Renal cortical epithelial cell (primary cell): Measurements from ENCODE around the gene ANO10. TPM values are rescaled to one million over a fixed set of nuclear protein-coding genes. Genes with fewer than 3 reads are reported as not detected.
A peak's percentile ranks its signal among the peaks of the same experiment; 100 is the strongest.
"Not testable (repeated sequence)": the region's sequence is repeated elsewhere in the genome, so short reads cannot be mapped to it uniquely, and the experiment has no call there.

Source experiments
- DNase-seq: peaks from one replicate; pipeline ENCODE4 v3.0.0-alpha.2; 2011; ENCODE audit warnings: low read depth
- total RNA-seq: library from RNA; depleted of rRNA; stranded (reverse); fragments of >200 nt; gene quantifications from 2 replicates; pipeline ENCODE4 v1.2.3, GENCODE V29; 2014

The ANO10 gene, protein sequence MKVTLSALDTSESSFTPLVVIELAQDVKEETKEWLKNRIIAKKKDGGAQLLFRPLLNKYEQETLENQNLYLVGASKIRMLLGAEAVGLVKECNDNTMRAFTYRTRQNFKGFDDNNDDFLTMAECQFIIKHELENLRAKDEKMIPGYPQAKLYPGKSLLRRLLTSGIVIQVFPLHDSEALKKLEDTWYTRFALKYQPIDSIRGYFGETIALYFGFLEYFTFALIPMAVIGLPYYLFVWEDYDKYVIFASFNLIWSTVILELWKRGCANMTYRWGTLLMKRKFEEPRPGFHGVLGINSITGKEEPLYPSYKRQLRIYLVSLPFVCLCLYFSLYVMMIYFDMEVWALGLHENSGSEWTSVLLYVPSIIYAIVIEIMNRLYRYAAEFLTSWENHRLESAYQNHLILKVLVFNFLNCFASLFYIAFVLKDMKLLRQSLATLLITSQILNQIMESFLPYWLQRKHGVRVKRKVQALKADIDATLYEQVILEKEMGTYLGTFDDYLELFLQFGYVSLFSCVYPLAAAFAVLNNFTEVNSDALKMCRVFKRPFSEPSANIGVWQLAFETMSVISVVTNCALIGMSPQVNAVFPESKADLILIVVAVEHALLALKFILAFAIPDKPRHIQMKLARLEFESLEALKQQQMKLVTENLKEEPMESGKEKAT
- total RNA-seq = 51.6 and 78.2 TPM in 2 replicates

DNA sequence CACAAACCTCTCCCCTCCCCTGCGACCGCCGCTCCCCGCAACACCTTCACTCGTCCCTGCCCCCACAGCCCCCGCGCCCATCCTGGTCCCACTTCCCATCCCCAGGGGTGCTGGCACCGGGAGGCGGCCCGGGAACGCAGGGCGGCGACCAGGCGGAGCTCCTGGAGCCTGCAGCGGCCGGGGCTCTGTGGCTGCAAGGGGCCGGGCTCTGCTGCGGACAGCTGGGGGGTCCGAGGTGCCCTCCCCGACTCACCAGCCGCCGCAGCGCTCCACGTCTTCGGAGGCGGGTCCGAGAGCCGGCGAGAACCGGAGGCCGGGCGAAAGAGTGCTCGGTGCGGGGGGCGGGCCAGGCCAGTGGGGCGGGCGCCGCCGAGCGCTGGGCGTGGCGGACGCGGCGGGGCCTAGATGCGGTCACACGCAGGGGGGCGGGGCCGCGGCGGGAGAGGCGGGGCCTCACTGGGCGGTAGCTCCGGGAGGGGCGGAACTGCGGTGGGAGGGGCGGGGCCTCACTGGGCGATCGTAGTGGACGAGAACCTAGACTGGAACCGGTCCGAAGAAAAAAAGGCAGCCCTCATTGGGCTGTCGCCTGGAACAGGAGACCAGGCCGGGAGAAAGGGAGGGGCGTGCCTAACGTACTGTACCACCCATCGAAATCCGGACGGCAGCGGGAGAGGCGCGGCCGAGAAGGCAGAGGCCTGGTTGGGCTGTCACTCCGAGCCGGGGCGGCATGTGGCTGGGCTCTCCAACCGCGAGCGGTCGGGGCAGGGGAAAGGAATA lies at the start of gene ANO10:
TSS of gene ANO10 (minus strand) at position 356 of the 777 bp plus-strand sequence. CDS start 16,159 bp downstream, outside the sequence.
- peak; percentile 98 for DNase-seq

DNA sequence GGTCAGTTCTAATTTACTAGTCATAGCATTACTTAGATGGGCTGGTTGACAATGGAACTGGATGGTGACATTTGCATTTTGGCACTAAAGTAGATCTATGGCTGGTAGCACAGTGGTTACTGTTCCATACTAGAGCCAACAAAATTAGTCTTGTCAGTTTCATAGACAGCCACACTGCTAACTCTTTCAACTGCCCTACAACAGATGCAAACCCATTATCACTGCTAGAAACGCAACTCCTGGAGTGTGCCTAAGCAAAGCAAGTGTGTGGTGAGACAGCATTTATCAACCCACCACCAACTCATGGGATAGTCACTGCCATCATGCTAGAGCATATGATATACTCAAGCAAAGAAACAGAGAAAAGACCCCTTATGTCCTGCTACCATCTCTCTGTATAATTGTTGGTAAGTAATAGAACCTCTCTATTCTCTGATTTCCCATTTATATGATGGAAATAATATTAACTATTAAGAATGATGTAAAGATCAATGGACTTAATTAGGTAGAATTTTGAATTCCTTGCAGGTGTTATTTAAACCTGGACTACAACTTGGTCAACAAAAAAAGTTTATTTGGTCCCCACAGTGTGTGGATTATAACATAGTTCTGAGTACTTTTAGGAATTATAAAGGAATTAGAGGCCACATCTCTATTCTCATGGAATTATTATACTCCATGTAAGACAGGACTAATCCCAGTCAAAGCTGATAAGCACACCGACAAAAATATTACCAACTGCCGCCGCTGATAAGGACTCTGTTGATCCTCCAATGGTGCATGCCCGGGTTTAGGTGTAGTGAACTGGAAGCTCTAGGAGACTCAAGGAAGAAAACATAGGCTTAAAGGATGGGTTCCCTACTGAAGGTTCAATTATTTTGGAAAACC lies 49.1 kb upstream of the ANO10 start:
- no peak for DNase-seq

DNA sequence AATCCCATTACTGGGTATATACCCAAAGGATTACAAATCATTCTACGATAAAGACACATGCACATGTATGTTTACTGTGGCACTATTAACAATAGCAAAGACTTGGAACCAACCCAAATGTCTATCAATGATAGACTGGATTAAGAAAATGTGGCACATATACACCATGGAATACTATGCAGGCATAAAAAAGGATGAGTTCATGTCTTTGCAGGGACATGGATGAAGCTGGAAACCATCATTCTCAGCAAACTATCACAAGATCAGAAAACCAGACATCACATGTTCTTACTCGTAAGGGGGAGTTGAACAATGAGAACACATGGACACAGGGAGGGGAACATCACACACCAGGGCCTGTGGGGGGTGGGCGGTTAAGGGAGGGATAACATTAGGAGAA lies 43.2 kb upstream of the ANO10 start:
- DNase-seq = not testable (repeated sequence)

DNA sequence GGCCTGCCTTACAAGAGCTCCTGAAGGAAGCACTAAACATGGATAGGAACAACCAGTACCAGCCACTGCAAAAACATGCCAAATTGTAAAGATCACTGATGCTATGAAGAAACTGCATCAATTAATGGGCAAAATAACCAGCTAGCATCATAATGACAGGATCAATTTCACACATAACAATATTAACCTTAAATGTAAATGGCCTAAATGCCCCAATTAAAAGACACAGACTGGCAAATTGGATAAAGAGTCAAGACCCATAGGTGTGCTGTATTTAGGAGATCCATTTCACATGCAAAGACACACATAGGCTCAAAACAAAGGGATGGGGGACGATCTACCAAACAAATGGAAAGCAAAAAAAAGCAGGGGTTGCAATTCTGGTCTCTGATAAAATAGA lies 39.6 kb upstream of the ANO10 start:
- DNase-seq = not testable (repeated sequence)

DNA sequence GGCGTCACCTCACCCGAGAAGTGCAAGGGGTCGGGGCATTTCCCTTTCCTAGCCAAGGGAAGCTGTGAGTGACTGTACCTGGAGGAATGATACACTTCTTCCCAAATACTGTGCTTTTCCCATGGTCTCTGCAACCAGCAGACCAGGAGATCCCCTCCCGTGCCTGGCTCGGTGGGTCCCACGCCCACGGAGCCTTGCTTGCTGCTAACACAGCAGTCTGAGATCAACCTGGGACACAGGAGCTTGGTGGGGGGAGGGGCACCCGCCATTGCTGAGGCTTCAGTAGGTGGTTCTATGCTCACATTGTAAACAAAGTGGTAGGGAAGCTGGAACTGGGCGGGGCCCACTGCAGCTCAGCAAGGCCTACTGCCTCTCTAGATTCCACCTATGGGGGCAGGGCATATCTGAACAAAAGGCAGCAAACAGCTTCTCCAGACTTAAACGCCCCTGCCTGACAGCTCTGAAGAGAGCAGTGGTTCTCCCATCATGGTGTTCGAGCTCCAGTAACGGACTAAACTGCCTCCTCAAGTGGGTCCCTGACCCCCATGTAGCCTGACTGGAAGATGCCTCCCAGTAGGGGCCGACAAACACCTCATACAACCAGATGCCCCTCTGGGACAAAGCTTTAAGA lies 37.6 kb upstream of the ANO10 start:
- no peak for DNase-seq

DNA sequence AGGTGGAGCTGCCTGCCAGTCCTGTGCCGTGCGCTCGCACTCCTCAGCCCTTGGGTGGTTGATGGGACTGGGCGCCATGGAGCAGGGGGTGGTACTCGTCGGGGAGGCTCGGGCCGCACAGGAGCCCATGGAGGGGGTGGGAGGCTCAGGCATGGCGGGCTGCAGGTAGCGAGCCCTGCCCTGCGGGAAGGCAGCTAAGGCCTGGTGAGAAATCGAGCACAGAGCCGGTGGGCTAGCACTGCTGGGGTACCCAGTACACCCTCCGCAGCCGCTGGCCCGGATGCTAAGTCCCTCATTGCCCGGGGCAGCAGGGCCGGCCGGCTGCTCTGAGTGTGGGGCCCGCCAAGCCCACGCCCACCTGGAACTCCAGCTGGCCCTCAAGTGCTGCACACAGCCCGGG lies 34.6 kb upstream of the ANO10 start:
- not testable (repeated sequence) for DNase-seq

DNA sequence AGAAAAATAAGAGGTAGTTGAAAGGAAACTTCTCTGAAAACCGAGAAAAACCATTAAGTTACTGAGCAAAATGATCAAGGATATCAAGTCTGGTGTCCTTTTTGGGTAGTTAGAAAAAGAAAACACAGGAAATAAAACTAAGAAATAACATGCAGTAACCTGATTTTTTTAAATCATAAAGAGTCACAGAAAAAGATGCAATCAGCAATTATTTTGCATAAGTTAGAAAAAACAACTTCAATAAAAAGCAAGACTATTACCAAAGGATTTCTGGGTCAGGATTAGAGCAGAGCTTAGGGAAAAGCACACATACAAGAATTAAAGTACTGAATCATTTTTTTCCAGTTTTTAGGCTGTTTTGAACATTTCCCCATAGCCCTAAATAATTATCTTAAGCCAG lies 28.5 kb upstream of the ANO10 start:
- DNase-seq = no peak

DNA sequence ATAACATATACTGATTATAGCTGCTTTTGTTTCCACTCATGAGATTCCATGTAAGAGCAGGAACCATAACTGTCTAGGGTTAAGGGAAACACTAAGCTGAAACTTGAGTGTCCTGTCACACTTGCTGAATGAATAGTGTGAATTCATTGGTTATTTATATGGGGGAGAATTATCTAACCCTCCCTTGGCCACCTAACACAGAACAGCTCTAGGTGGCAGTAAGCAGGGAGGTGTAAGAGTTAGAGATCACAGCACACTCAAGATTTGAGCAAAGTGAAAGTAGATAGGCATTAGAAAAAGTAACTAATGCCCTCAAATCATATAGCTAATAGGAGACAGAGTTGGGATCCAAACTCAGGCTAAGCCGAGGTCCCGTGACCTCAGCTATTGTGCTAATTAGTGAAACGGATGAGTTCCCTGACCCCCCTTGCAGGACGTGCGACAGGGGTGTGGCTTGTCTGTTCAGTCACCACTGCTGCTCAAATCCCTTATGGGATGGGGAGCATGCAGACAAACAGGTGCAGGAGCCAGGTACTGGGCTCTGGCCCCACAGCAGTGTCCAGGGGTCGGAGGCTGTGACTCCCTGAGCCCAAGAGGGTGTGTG lies 27.7 kb upstream of the ANO10 start:
- no peak for DNase-seq

DNA sequence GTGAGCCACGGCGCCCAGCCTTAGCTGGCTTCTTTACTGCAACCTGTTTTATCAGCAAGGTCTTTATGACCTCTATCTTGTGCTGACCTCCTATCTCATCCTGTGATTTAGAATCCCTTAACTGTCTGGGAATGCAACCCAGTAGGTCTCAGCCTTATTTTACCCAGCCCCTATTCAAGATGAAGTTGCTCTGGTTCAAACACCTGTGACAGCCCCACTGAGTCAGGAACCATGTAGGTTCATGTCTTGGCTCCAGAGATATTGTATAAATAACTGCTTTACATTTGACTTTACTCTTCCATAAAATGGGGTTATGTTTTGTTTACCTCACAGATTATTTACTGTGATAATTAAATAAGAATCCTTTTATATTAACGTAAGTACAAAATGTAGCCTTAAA lies 27.1 kb upstream of the ANO10 start:
- DNase-seq = no peak

DNA sequence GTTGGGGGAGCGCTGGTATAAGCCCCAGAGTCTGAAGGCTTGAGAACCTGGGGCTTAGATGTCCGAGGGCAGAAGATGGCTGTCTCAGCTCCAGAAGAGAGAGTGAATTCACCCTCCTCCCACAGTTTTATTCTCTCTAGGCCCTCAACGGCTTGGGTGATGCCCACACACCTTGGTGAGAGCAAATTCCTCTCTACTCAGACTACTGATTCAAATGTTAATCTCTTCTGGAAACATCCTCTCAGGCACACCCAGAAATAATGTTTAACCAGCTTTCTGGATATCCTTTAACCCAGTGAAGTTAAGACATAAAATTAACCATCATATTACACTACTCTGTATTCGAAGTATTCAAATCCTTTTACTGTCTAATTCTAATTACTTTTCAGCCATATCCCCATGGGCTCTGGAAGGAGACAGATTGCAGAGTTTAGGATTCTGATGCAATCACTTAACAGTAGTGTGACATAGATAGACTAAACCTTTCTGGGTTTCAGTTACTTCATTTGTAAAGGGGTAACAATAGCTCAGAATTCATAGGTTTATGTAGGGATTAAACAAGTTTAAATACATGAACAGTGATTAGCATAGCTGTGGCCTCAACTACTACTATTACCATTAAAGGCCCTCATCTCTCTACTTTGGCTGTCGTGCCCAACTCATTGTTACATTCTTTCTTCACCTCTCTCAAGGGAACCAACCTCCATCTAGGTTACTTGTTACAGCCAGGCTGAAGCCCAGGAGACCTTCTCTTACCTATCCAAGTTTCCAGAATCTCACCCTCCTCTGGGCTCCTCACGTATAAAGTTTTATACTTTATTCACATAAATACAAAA lies 25.7 kb upstream of the ANO10 start:
- DNase-seq = peak; percentile 81

DNA sequence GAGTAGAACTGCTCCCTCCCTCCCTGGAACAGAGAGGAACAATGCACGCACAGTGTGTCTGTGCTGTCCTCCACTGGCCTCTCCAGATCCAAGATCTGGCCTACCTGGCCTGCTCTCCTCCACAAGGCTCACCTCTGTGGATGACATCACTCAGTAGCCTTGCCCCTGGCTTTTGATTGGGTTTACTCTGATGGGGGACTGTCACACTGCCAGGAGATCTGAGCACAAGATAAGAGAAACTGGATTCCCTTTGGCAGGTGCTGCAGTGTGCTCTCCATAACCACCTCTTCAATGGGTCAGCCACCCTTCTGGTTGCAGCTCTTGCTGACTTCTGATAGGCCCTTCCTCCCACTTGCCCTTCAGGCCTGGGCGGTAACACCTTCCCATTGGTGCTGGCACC lies 22.6 kb upstream of the ANO10 start:
- DNase-seq = no peak

DNA sequence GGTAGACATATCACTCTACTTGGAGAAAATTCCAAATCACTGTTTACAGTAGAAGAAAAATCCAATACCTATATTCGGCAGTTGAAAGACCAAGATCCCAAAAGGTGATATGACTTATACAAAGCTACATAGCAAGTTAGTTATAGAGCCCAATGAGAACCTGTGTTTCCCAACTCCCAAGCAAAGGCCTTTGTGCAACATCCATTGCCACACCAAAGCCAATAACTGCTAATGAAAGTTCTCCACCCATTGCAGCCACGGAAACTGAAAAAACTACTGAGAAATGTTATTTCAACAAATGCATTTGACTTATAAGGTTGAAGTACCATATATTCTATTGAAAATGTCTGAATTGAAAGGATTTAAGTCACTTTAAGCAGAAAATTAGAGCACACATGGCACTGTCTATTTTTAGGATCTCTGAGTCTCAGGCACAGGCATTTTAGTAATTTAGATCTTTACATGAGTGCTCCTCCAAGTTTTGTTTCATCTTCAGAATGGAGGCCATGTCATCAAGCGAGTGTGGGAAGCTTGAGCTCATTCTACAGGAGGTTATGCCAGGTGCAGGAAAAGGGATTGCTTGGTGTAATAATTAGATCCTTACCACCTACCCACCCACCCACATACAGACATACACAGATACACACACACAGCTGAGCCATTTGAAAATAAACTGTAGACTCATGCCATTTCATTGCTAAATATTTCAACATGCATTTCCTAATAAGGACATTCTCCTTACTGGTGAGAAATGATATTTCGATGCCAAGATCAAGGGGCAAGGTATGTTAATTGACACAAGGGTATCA lies 19.7 kb upstream of the ANO10 start:
- peak; percentile 56 for DNase-seq

DNA sequence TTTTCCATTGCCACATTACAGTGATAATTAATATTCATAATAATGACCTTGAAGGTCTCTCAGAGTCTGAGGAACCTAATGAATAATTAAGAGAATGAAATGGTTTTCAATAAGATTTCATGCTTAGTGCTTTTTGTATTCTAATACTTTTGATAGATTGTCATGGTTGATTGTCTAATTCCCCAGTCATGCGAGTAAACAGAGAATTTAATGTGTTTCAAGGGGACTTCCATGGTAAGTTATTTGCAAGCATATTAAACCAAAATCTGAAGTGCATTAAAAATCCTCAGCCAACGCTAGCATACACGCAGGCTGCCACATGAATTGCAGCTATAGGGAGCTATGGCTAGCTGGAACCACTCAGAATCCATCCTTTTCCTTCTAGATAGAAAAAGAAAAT lies 18.9 kb upstream of the ANO10 start:
- no peak for DNase-seq

DNA sequence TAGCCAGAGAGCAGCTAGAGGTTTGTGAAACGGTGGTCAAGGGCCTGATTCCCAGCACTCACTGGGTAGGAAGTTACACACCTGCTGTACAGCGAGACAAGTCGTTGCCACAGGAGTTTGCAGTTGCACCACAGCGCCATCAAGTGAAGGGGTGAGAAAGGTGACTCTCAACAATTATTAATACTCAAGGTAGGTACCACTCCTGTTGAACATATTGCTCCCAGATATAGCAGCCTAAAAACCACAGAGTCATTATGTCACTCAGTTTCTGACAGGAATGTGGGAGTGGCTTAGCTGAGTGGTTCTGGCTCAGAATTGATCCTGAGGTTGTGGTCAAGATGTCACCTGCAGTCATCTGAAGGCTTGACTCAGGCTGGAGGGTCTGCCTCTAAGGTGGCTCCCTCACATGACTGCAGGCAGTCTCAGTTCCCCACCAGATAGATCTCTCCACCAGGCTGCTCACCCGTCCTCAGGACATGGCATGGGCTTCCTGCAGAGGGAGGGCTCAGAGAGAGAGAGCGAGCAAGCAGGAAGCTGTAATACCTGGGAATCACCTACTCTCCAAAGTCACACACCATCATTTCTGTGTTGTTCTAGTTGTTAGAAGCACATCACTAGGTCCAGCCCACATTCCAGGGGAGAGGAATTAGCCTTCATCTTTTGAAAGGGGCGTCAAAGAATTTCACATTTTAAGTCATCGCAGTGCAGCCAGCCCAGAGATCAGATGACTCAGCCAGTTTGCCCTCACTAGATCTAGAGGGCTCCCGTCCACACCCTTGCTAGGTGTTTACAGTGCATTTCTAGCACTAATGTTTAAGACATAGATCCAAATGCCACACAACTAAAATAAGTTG lies 17.0 kb upstream of the ANO10 start:
- DNase-seq = peak; percentile 84

DNA sequence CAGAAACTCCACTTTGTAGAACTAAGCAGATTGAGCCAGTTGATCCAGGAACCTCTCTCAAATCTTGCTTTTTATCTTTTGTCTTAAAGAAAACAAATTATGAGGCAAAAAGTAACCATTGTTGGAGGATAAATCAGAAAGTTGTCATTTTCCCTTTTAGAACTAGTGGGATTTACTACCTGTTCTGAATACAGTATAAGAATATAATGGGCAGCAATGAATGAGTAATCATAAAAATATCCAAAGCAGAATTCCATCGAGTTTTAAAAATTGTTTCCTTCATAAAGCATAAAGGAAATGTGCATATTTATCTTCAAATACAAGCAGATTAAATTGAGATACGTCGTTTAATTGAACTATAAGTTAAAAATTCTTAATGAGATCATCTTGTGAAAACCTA lies 15.9 kb upstream of the ANO10 start:
- no peak for DNase-seq

DNA sequence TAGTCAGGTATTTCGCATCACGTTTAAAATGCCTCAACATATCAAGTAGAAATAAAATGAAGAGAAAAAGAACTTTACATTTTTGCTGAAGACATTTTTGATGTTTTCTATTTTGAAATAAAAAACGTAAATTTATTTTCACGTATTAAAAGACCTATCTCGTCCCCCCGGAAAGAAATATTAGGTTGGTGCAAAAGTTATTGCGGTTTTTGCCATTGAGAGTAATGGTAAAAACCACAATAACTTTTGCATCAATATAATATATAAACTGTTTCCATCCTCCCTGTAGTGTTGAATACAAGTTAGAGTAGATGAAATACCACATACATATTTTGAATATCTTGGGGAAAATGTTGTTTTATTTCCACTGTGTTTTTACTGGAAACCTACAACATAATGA lies 11.2 kb upstream of the ANO10 start:
- no peak for DNase-seq

DNA sequence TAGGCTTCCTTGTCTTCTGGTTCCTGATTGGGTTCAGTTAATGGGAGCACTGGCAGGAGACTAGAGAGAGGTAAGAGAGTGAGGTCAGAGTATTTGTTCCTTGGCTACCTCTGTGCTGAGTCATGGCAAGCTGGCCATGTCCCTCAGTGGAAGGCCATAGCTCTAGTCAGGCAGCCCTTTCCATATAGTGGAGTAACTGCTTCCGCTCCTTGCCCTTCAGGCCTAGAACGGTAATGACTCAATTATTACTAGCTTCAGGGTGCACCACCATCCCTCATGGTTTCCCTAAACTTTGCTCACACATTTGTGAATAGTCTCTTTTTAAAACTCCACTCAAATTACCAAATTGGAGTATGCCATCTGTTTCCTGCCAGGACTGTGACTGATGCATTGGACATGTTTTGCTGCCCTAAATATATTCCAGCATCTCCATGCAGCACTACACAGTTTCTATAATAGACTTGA lies 10.5 kb upstream of the ANO10 start:
- DNase-seq = peak; percentile 88

DNA sequence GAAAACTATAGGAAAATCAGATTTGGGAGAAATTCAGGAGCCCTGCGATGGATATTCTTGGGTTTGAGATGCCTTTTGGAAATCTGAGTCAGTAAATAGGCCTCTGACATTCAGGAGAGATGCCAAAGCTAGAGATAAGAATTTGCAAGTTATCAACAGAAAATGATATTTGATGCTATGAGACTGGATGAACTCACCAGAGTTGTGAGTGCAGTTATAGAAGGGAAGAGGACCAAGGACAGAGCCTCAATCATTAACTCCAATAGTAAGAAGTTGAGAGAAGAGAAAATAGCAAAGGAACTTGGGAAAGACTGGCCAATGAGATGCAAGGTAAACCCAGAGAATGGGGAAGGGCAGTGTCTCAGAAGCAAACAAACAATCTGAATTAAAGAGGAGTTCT lies 7.9 kb upstream of the ANO10 start:
- DNase-seq = peak; percentile 36
